BLaER1 treated with 17β-estradiol and CSF1 and Interleukin-3, amounts not matched to agents 10 nM and 100 nM (cell line): ENCODE results near the gene RIIAD1.

Experiments used
- H3K27ac ChIP-seq, 11 experiments: shearing (Covaris generic); formaldehyde crosslinking; 2 replicates each; pipeline ENCODE4 v1.8.1; 2022
- H3K27me3 ChIP-seq, 11 experiments: shearing (Covaris generic); formaldehyde crosslinking; 2 replicates each; pipeline ENCODE4 v1.8.1; 2022
- H3K36me3 ChIP-seq, 11 experiments: shearing (Covaris generic); formaldehyde crosslinking; 2 replicates each; pipeline ENCODE4 v1.8.1; 2022
- H3K4me1 ChIP-seq, 10 experiments: shearing (Covaris generic); formaldehyde crosslinking; 2 replicates each; pipeline ENCODE4 v1.8.1; 2022
- H3K4me2 ChIP-seq, 11 experiments: shearing (Covaris generic); formaldehyde crosslinking; 2 replicates each; pipeline ENCODE4 v1.8.1; 2022
- H3K4me3 ChIP-seq, 10 experiments: shearing (Covaris generic); formaldehyde crosslinking; 2 replicates each; pipeline ENCODE4 v1.8.1; 2022
- H3K9ac ChIP-seq, 11 experiments: shearing (Covaris generic); formaldehyde crosslinking; 2 replicates each; pipeline ENCODE4 v1.8.1; 2022
- H3K9me3 ChIP-seq, 11 experiments: shearing (Covaris generic); formaldehyde crosslinking; replicated peaks in 1 of 11; 2 replicates each; pipeline ENCODE4 v1.8.1; 2022
- H4K20me1 ChIP-seq, 11 experiments: shearing (Covaris generic); formaldehyde crosslinking; 2 replicates each; pipeline ENCODE4 v1.8.1; 2022
- Cebpa-rat ChIP-seq, 11 experiments: shearing (Covaris generic); IDR thresholded peaks; 2 replicates each; pipeline ENCODE4 v1.8.1; 2022

Gene RIIAD1

GRCh38 chr1:151713874-151714273, 7.4 kb upstream of the RIIAD1 start:
- Histone ChIP-seq H3K27me3 (peaks cover 31 to 50% (median 42%) of the 10 kb centered on the region in 11 experiments), H3K4me1 (peaks cover 7 to 60% (median 52%) of the 10 kb centered on the region in 10 experiments; a peak in 19 of 20 replicates), H3K9ac (no peak overlapping the region), H3K36me3 (no peaks in the 10 kb centered on the region), H3K4me2 (no peak overlapping the region), H3K4me3 (no peak overlapping the region), H3K27ac (no peak overlapping the region), H3K9me3 (no peaks in the 10 kb centered on the region), H4K20me1 (peaks cover 0 to 14% (median 0%) of the 10 kb centered on the region in 11 experiments; a peak in 3 of 22 replicates)
- TF ChIP-seq Cebpa-rat (IDR thresholded peaks at IDR 0.05): no peak

DNA sequence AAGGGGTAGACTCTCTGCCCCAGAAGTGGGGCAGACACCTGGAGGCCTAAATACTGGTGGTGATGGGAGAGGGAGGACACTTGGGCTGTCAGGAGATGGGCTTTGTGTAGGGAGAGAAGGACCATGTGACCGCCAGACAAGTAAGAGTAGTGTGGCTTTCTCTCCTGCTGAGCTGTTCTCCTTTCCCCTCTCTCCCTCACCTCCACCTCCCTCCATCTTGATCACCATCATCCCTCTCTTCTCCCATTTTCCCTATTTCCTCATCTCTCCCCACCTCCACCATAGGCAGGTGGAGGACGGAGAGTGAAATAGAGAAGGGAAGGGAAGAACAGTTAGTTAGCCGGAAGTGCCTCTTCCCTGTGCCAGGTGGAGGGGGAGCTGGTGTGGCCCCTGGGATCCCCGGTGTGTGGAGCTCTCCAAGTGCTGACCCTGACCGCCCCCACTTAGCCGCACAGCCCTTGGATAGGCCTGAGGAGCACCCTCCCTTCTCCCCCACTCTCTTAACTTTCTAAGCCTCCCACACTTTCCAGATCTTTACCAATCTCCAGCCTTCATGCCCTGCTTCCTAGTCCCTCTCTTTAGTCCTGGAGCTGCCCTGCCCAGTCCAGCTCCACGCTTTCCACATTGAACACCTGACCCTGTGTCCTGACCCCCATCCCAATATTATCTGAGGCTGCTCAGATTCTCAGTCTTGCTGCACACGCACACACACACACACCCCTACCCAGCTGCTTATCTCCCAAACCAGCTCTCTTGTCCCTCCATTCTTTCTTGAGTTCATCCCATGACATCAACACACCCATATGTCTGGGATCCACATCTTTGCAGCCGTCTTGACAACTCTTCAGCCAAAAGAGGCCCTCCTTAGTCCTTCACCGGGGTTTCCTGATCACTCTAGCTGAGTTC, 6.2 kb upstream of the RIIAD1 start:
- TF ChIP-seq Cebpa-rat (IDR thresholded peaks at IDR 0.05): no peak
- peaks cover 42 to 61% (median 54%) of the 10 kb centered on the region in 11 experiments for H3K27me3 ChIP-seq
- no peak overlapping the region for H3K4me2 ChIP-seq
- peaks cover under 1 to 49% (median 41%) of the 10 kb centered on the region in 10 experiments; a peak in 17 of 20 replicates for H3K4me1 ChIP-seq
- no peak overlapping the region for H3K9ac ChIP-seq
- no peaks in the 10 kb centered on the region for H3K36me3 ChIP-seq
- H4K20me1 ChIP-seq: peaks cover 0 to 14% (median 0%) of the 10 kb centered on the region in 11 experiments; a peak in 3 of 22 replicates
- H3K9me3 ChIP-seq: no peaks in the 10 kb centered on the region
- H3K27ac ChIP-seq: no peak overlapping the region
- H3K4me3 ChIP-seq: no peak overlapping the region

GRCh38 chr1:151715726-151716404, 5.5 kb upstream of the RIIAD1 start:
- Histone ChIP-seq H3K27ac (no peak overlapping the region), H3K4me2 (no peak overlapping the region), H4K20me1 (peaks cover 0 to 14% (median 0%) of the 10 kb centered on the region in 11 experiments; a peak in 3 of 22 replicates), H3K36me3 (no peaks in the 10 kb centered on the region), H3K27me3 (peaks cover 48 to 68% (median 62%) of the 10 kb centered on the region in 11 experiments), H3K9ac (no peak overlapping the region), H3K4me1 (peaks cover 8 to 50% (median 43%) of the 10 kb centered on the region in 10 experiments), H3K4me3 (no peak overlapping the region), H3K9me3 (no peaks in the 10 kb centered on the region)
- TF ChIP-seq Cebpa-rat (IDR thresholded peaks at IDR 0.05): no peak

GRCh38 chr1:151716405-151716762, 4.9 kb upstream of the RIIAD1 start:
- no peaks in the 10 kb centered on the region for H3K9me3 ChIP-seq
- H3K27ac ChIP-seq: no peak overlapping the region
- H4K20me1 ChIP-seq: peaks cover 0 to 14% (median 0%) of the 10 kb centered on the region in 11 experiments; a peak in 3 of 22 replicates
- peaks cover 11 to 50% (median 44%) of the 10 kb centered on the region in 10 experiments for H3K4me1 ChIP-seq
- TF ChIP-seq Cebpa-rat (IDR thresholded peaks at IDR 0.05): no peak
- no peaks in the 10 kb centered on the region for H3K36me3 ChIP-seq
- H3K4me2 ChIP-seq: no peak overlapping the region
- no peak overlapping the region for H3K4me3 ChIP-seq
- peaks cover 49 to 72% (median 66%) of the 10 kb centered on the region in 11 experiments for H3K27me3 ChIP-seq
- no peak overlapping the region for H3K9ac ChIP-seq

- H3K27ac ChIP-seq: no peak within 1 kb of the TSS
- no peaks in the 10 kb centered on the region for H3K9me3 ChIP-seq
- peak within 1 kb of the TSS; percentile 24 to 53 (median 38); a peak in 18 of 22 replicates for H3K4me2 ChIP-seq
- no peak for TF ChIP-seq Cebpa-rat (IDR thresholded peaks at IDR 0.05)
- peaks cover 17 to 50% (median 44%) of the 10 kb centered on the region in 10 experiments for H3K4me1 ChIP-seq
- peak within 1 kb of the TSS in 1 of 10 experiments; percentile 16; a peak in 2 of 20 replicates for H3K4me3 ChIP-seq
- no peaks in the 10 kb centered on the region for H3K36me3 ChIP-seq
- H4K20me1 ChIP-seq: peaks cover 0 to 14% (median 0%) of the 10 kb centered on the region in 11 experiments; a peak in 3 of 22 replicates
- peaks cover 55 to 79% (median 72%) of the 10 kb centered on the region in 11 experiments for H3K27me3 ChIP-seq
- H3K9ac ChIP-seq: no peak within 1 kb of the TSS
These were observed 4.3 kb upstream of the RIIAD1 start, which contains the start of gene CELF3 for GRCh38 chr1:151716771-151717631. Gene CELF3 (minus strand): TSS chr1:151716803. CDS start chr1:151716020, 783 bp downstream.

- Histone ChIP-seq H4K20me1 (peaks cover 0 to 14% (median 0%) of the 10 kb centered on the region in 11 experiments; a peak in 3 of 22 replicates), H3K4me3 (no peak overlapping the region)
- TF ChIP-seq Cebpa-rat (IDR thresholded peaks at IDR 0.05): no peak
These were observed 3.3 kb upstream of the RIIAD1 start for GRCh38 chr1:151718011-151718431.

DNA sequence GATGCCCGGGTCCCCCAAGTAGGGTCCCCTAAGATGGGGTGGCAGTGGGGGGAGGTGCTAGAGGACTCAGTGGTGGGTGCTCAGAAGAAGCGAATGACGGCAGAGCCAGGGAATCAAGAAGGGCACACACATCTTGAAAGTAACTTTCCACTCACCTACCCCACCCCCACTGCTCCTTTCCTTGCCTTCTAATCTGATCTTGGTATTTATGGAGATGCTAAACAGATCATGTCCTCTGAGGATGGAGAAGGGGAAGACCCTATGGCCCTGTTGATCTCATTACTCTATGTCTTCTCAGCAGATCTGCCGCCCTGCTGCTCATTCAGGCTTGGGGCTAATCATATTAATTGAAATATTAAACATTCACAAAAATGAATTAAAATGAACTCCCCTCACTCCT, 2.7 kb upstream of the RIIAD1 start:
- no peak overlapping the region for H3K9ac ChIP-seq
- no peaks in the 10 kb centered on the region for H3K9me3 ChIP-seq
- peaks cover 21 to 37% (median 34%) of the 10 kb centered on the region in 10 experiments for H3K4me1 ChIP-seq
- H3K36me3 ChIP-seq: no peaks in the 10 kb centered on the region
- H3K27ac ChIP-seq: no peak overlapping the region
- H3K4me3 ChIP-seq: no peak overlapping the region
- TF ChIP-seq Cebpa-rat (IDR thresholded peaks at IDR 0.05): no peak
- H3K27me3 ChIP-seq: peaks cover 67 to 95% (median 86%) of the 10 kb centered on the region in 11 experiments
- no peak overlapping the region for H3K4me2 ChIP-seq
- H4K20me1 ChIP-seq: peaks cover 0 to 14% (median 0%) of the 10 kb centered on the region in 11 experiments; a peak in 3 of 22 replicates

More at GRCh38 chr1:151718011-151718431, 3.3 kb upstream of the RIIAD1 start:
- Histone ChIP-seq H3K4me1 (peaks cover 21 to 42% (median 36%) of the 10 kb centered on the region in 10 experiments), H3K9ac (no peak overlapping the region), H3K9me3 (no peaks in the 10 kb centered on the region), H3K27ac (no peak overlapping the region), H3K27me3 (peaks cover 65 to 89% (median 82%) of the 10 kb centered on the region in 11 experiments), H3K4me2 (peak overlapping the region in 7 of 11 experiments; percentile 24 to 49 (median 37); a peak in 6 of 22 replicates), H3K36me3 (no peaks in the 10 kb centered on the region)

GRCh38 chr1:151720125-151720524, 1.2 kb upstream of the RIIAD1 start:
- TF ChIP-seq Cebpa-rat (IDR thresholded peaks at IDR 0.05): no peak
- H3K9me3 ChIP-seq: no peaks in the 10 kb centered on the region
- H3K36me3 ChIP-seq: no peaks in the 10 kb centered on the region
- H4K20me1 ChIP-seq: peaks cover 0 to 14% (median 0%) of the 10 kb centered on the region in 11 experiments; a peak in 3 of 22 replicates
- peak overlapping the region in 6 of 10 experiments; percentile 4 to 68 (median 38); a peak in 6 of 20 replicates for H3K4me3 ChIP-seq
- peak overlapping the region; percentile 81 to 99 (median 90) for H3K4me2 ChIP-seq
- peak overlapping the region in 5 of 11 experiments; percentile 11 to 40 (median 15); a peak in 2 of 22 replicates for H3K9ac ChIP-seq
- H3K4me1 ChIP-seq: peaks cover 21 to 37% (median 34%) of the 10 kb centered on the region in 10 experiments
- peaks cover 65 to 89% (median 82%) of the 10 kb centered on the region in 11 experiments for H3K27me3 ChIP-seq
- H3K27ac ChIP-seq: no peak overlapping the region
